ENCODE data around the gene VSIG4.

Gene VSIG4

DNA sequence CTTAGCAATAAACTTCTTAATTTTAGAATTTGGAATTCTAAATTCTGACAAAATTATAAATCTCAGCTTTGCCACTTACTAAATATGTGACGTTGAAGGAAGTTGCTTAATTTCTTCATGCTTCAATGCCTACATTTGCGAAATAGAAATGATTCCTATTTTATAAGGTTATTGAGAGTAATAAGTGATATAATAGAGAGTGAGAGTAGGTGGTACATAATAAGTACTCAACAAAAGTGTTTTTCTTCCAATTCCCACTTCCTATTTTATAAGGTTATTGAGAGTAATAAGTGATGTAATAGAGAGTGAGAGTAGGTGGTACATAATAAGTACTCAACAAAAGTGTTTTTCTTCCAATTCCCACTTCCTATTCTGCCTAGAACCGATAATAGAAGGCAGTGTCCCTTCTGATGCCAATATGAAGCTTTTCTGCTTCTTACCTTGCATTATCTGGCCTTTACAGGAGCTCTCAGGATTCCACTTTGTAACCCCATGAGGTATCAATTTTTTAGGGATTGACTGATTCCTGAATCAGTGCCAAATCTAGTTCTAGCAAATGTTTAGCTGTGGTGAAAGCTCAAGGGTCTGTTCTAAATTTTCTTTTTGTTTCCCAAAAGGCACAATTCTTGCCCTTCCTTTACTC lies 31.4 kb downstream of the VSIG4 start:
- no peak overlapping the region for H3K4me2 ChIP-seq (ENCODE audit: insufficient read depth, low read length)
- TF ChIP-seq, protein P1, sequence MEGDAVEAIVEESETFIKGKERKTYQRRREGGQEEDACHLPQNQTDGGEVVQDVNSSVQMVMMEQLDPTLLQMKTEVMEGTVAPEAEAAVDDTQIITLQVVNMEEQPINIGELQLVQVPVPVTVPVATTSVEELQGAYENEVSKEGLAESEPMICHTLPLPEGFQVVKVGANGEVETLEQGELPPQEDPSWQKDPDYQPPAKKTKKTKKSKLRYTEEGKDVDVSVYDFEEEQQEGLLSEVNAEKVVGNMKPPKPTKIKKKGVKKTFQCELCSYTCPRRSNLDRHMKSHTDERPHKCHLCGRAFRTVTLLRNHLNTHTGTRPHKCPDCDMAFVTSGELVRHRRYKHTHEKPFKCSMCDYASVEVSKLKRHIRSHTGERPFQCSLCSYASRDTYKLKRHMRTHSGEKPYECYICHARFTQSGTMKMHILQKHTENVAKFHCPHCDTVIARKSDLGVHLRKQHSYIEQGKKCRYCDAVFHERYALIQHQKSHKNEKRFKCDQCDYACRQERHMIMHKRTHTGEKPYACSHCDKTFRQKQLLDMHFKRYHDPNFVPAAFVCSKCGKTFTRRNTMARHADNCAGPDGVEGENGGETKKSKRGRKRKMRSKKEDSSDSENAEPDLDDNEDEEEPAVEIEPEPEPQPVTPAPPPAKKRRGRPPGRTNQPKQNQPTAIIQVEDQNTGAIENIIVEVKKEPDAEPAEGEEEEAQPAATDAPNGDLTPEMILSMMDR (IDR thresholded peaks at IDR 0.05; ENCODE audit: borderline replicate concordance, extremely low read depth, low read length, poor library complexity, severe bottlenecking), result no peak
- TF ChIP-seq EZH2 (IDR thresholded peaks at IDR 0.05; ENCODE audit: borderline replicate concordance, low read depth, low read length, severe bottlenecking), result no peak
- H3K9me3 ChIP-seq (ENCODE audit: insufficient read depth, low read length, severe bottlenecking), result no peaks in the 10 kb centered on the region
- H4K20me1 ChIP-seq (ENCODE audit: insufficient read depth, low read length), result no peaks in the 10 kb centered on the region
- H3K79me2 ChIP-seq (ENCODE audit: insufficient read depth, low read length), result no peaks in the 10 kb centered on the region
- H3K27me3 ChIP-seq (ENCODE audit: insufficient read depth, low read length, poor library complexity), result no peaks in the 10 kb centered on the region
- no peak overlapping the region for H3K4me3 ChIP-seq (ENCODE audit: low read depth in 1 of 2, low read length in 2 of 2)
- ATAC-seq (ENCODE audit: insufficient read depth, low read depth) (no peak), DNase-seq (no peak)
- H2AFZ ChIP-seq (ENCODE audit: low read depth, low read length), result no peak overlapping the region; the same call in 1 of the 2 replicates
- H3K4me1 ChIP-seq (ENCODE audit: insufficient read depth, low read length), result peaks cover 96% of the 10 kb centered on the region
- H3K27ac ChIP-seq (ENCODE audit: low read length), result peak overlapping the region; percentile 77
- H3K36me3 ChIP-seq (ENCODE audit: insufficient read depth, low read length), result no peaks in the 10 kb centered on the region
- H3K9ac ChIP-seq (ENCODE audit: low read depth, low read length), result no peak overlapping the region

DNA sequence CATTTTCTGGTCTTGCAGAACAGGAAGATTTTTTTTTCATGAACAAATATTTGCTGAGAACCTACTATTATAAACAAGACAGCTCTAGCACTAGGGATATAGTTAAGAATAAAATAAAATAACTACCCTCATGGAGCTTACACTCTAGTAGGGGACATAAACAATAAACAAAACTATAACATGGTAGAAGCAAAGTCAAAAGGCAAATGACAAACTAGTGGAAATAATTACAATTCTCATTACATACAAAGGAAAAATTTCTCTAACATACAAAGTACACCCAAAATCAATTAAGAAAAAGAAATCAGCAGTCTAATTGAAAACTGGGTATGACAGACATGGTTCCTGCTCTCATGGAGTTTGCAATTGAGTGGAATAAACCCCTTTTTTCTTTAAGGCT lies 32.0 kb downstream of the VSIG4 start:
- ATAC-seq (ENCODE audit: insufficient read depth, low read depth) (no peak), DNase-seq (no peak)
- peak overlapping the region; percentile 66 for H3K27ac ChIP-seq (ENCODE audit: low read length)
- no peaks in the 10 kb centered on the region for H3K36me3 ChIP-seq (ENCODE audit: insufficient read depth, low read length)
- no peak overlapping the region for H3K9ac ChIP-seq (ENCODE audit: low read depth, low read length)
- TF ChIP-seq EZH2 (IDR thresholded peaks at IDR 0.05; ENCODE audit: borderline replicate concordance, low read depth, low read length, severe bottlenecking), result no peak
- TF ChIP-seq, protein P1 (IDR thresholded peaks at IDR 0.05; ENCODE audit: borderline replicate concordance, extremely low read depth, low read length, poor library complexity, severe bottlenecking), result no peak
- no peaks in the 10 kb centered on the region for H3K79me2 ChIP-seq (ENCODE audit: insufficient read depth, low read length)
- H3K4me3 ChIP-seq (ENCODE audit: low read depth in 1 of 2, low read length in 2 of 2), result no peak overlapping the region
- H3K4me2 ChIP-seq (ENCODE audit: insufficient read depth, low read length), result no peak overlapping the region
- H4K20me1 ChIP-seq (ENCODE audit: insufficient read depth, low read length), result no peaks in the 10 kb centered on the region
- H2AFZ ChIP-seq (ENCODE audit: low read depth, low read length), result no peak overlapping the region
- H3K27me3 ChIP-seq (ENCODE audit: insufficient read depth, low read length, poor library complexity), result no peaks in the 10 kb centered on the region
- no peaks in the 10 kb centered on the region for H3K9me3 ChIP-seq (ENCODE audit: insufficient read depth, low read length, severe bottlenecking)
- H3K4me1 ChIP-seq (ENCODE audit: insufficient read depth, low read length), result peaks cover 96% of the 10 kb centered on the region

DNA sequence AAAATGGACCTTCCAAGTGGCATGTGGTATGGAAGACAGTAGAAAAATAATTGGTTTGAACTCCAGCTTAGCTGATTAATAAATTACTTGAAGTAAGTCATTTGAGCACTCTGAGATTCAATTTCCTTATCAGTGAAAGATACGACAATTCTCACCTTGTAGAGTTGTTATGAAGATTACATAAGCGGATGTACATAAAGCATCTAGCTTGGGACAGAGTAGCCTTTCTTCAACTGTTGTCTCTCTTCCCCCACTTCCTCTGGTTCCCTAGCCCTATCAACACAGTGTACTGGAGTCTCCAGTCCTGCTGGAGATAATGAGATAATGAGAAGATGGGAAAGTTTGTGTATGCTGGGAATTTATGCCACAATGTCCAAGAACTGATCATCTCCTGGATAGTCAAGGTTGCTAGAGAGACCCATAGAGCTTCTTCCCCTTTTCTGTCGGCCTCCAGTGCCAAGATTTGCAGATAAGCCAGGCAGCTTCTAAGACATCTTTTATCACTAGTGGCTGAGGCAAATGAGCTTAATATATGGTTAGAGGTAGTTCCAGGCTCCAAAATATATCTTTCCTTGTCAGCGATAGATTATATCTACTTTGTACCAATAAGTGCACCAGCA lies 33.9 kb downstream of the VSIG4 start:
- H2AFZ ChIP-seq (ENCODE audit: low read depth, low read length), result peak overlapping the region; percentile 62
- no peaks in the 10 kb centered on the region for H3K79me2 ChIP-seq (ENCODE audit: insufficient read depth, low read length)
- H3K9me3 ChIP-seq (ENCODE audit: insufficient read depth, low read length, severe bottlenecking), result no peaks in the 10 kb centered on the region
- H3K36me3 ChIP-seq (ENCODE audit: insufficient read depth, low read length), result no peaks in the 10 kb centered on the region
- TF ChIP-seq EZH2 (IDR thresholded peaks at IDR 0.05; ENCODE audit: borderline replicate concordance, low read depth, low read length, severe bottlenecking), result no peak
- TF ChIP-seq, protein P1 (IDR thresholded peaks at IDR 0.05; ENCODE audit: borderline replicate concordance, extremely low read depth, low read length, poor library complexity, severe bottlenecking), result no peak
- peaks cover 95% of the 10 kb centered on the region for H3K4me1 ChIP-seq (ENCODE audit: insufficient read depth, low read length)
- H3K27ac ChIP-seq (ENCODE audit: low read length), result peak overlapping the region; percentile 96
- H3K27me3 ChIP-seq (ENCODE audit: insufficient read depth, low read length, poor library complexity), result no peaks in the 10 kb centered on the region
- no peaks in the 10 kb centered on the region for H4K20me1 ChIP-seq (ENCODE audit: insufficient read depth, low read length)
- H3K9ac ChIP-seq (ENCODE audit: low read depth, low read length), result peak overlapping the region; percentile 43
- peak overlapping the region in 1 of 2 experiments; percentile 32; a peak in 2 of 4 replicates for H3K4me3 ChIP-seq (ENCODE audit: low read depth in 1 of 2, low read length in 2 of 2)
- peak overlapping the region; percentile 54 for H3K4me2 ChIP-seq (ENCODE audit: insufficient read depth, low read length)
- ATAC-seq (ENCODE audit: insufficient read depth, low read depth) (peak; percentile 61), DNase-seq (no peak)
